Omental fat pad (tissue), 4 donors: ENCODE measurements around the gene HORMAD1. TPM values are rescaled to one million over a fixed set of nuclear protein-coding genes. Genes with fewer than 3 reads are reported as not detected.

ENCODE experiments used
- ATAC-seq: fragments of 150-250 bp; one replicate; pipeline ENCODE4 v1.9.1; 2016; ENCODE audit warnings: mild to moderate bottlenecking, moderate library complexity; ENCODE audit not compliant: low FRiP score
- DNase-seq: peaks from one replicate; pipeline ENCODE4 v3.0.0-alpha.2; 2019; ENCODE audit warnings: low spot score
- CTCF ChIP-seq, 3 donors: fragments of 450-650 bp; IDR thresholded peaks; one replicate each; pipeline ENCODE4 v1.5.1; 2016 to 2017; ENCODE audit warnings: antibody characterized with exemption in 3 of 3, mild to moderate bottlenecking in 3 of 3, moderate library complexity in 2 of 3
- total RNA-seq, 4 donors: library from RNA; depleted of rRNA; stranded (reverse); fragments of >200 nt; gene quantifications; one replicate each; pipeline ENCODE4 v1.1.0, GENCODE V29; 2016

Gene HORMAD1
- total RNA-seq, 4 donors from 2014 or later = 0.46 to 2.0 TPM; not detected in 2

- TF ChIP-seq CTCF (IDR thresholded peaks at IDR 0.05) = no peak
- ATAC-seq (peak; percentile 100), DNase-seq (peak; percentile 72)
Observed at GRCh38 chr1:150696995-150697927, 23.4 kb downstream of the HORMAD1 start, which contains the start of gene GOLPH3L. Gene GOLPH3L, minus strand, starts transcription at chr1:150697154. Its CDS starts 2,316 bp downstream, at chr1:150694838.

- ATAC-seq (no peak), DNase-seq (no peak)
- TF ChIP-seq CTCF (IDR thresholded peaks at IDR 0.05) = no peak
Observed at GRCh38 chr1:150696590-150696989, 24.1 kb downstream of the HORMAD1 start.

GRCh38 chr1:150696162-150696561 lies 24.5 kb downstream of the HORMAD1 start:
- DNase-seq = no peak
- no peak for ATAC-seq
- no peak for TF ChIP-seq CTCF (IDR thresholded peaks at IDR 0.05)

GRCh38 chr1:150695561-150695960 lies 25.1 kb downstream of the HORMAD1 start:
- no peak for TF ChIP-seq CTCF (IDR thresholded peaks at IDR 0.05)
- ATAC-seq (no peak), DNase-seq (no peak)

- no peak for TF ChIP-seq CTCF (IDR thresholded peaks at IDR 0.05)
- DNase-seq (no peak), ATAC-seq (no peak)
Observed at GRCh38 chr1:150692720-150693119, 28.0 kb downstream of the HORMAD1 start.

- TF ChIP-seq CTCF (IDR thresholded peaks at IDR 0.05) = no peak
- ATAC-seq = no peak
- DNase-seq = no peak
Observed at GRCh38 chr1:150688763-150689162, 31.9 kb downstream of the HORMAD1 start.

- ATAC-seq (no peak), DNase-seq (no peak)
- no peak for TF ChIP-seq CTCF (IDR thresholded peaks at IDR 0.05)
Observed at GRCh38 chr1:150686275-150686674, 34.4 kb downstream of the HORMAD1 start.
